ENCODE data around the gene TMIGD1. TPM values are rescaled to one million over a fixed set of nuclear protein-coding genes. Genes with fewer than 3 reads are reported as not detected.
A peak's percentile ranks its signal among the peaks of the same experiment; 100 is the strongest.

The TMIGD1 gene
- total and polyA plus RNA-seq, 2 of the 13 experiments (the other 11 are each of a cell fraction or from before 2014, with no cell fraction given), result not detected

- no peak for TF ChIP-seq FOSL1 (CRISPR knock-in tag; IDR thresholded peaks at IDR 0.05; ENCODE audit: borderline replicate concordance)
- TF ChIP-seq XBP1 (CRISPR knock-in tag; IDR thresholded peaks at IDR 0.05), result no peak
- no peak for TF ChIP-seq ZNF562 (CRISPR knock-in tag; IDR thresholded peaks at IDR 0.05; ENCODE audit: borderline replicate concordance)
- peak; percentile 52; the same call in 1 of the 2 replicates for TF ChIP-seq FOXK1 (CRISPR knock-in tag; IDR thresholded peaks at IDR 0.05; ENCODE audit: borderline replicate concordance, low read depth)
Observed at GRCh38 chr17:30337393-30337999, 3.6 kb upstream of the TMIGD1 start (continued).

GRCh38 chr17:30336369-30337171 lies 2.7 kb upstream of the TMIGD1 start:
- Histone ChIP-seq H3K4me3 (replicated peaks in 1 of 3; ENCODE audit: insufficient read depth in 1 of 3, low read depth in 2 of 3, low read length in 3 of 3) (peak overlapping the region; percentile 44 to 63 (median 53); a peak in 5 of 6 replicates), H4K20me1 (ENCODE audit: insufficient read depth, low read length) (no peaks in the 10 kb centered on the region), H3K4me1 (ENCODE audit: insufficient read depth, low read length) (peaks cover 85% of the 10 kb centered on the region), H2AFZ (ENCODE audit: low read length) (no peak overlapping the region), H3K36me3 (replicated peaks in 1 of 2; ENCODE audit: control insufficient read depth in 1 of 2, insufficient read depth in 2 of 2, low read length in 2 of 2) (no peaks in the 10 kb centered on the region), H3K27me3 (ENCODE audit: control insufficient read depth in 1 of 2, insufficient read depth in 2 of 2, low read length in 2 of 2) (no peaks in the 10 kb centered on the region), H3K9ac (ENCODE audit: insufficient read depth, low read depth, low read length) (peak overlapping the region; percentile 76), H3K79me2 (ENCODE audit: insufficient read depth, low read length) (no peaks in the 10 kb centered on the region), H3K27ac (ENCODE audit: extremely low read length, insufficient read depth, low read length) (peak overlapping the region; percentile 94), H3K9me3 (ENCODE audit: low read length) (no peaks in the 10 kb centered on the region), H3K4me2 (ENCODE audit: low read depth, low read length) (peak overlapping the region; percentile 82)
- in situ Hi-C loops (cut with HindIII; ENCODE audit: extremely low pct_ligation_motif_present, low pct_unique_long_range_greater_than_20kb), result loop anchor here (5.0 kb wide), 1 partner anchor 44 kb away; the partner anchor contains the start of gene BLMH
- DNase-seq (ENCODE audit: low spot score), result peak; percentile 95
- no TSS peak for BruUV-seq (replicated peaks)
- intact Hi-C loops (cut with micrococcal nuclease; ENCODE audit: unreplicated experiment), result loop anchor here (1.0 to 5.0 kb wide), 5 partner anchors 37 to 232 kb away; no protein-coding TSS in a partner anchor
- ATAC-seq, result peak; percentile 76
- CTCF ChIA-PET (ENCODE audit: low intra/inter-chr PET ratio, low total read pairs), result interaction anchor here (0.7 to 2.2 kb wide), 5 partner anchors 38 to 232 kb away, joined by 3 to 15 read pairs (median 12); no protein-coding TSS in a partner anchor
- WGBS (ENCODE audit: low lambda C conversion rate), result under 1% methylated on average over 8 of the region's 8 CpGs
- peak; percentile 90 for FAIRE-seq
- POLR2A ChIA-PET, result interaction anchor here (0.7 to 4.3 kb wide), 12 partner anchors 9 to 232 kb away, joined by 3 to 22 read pairs (median 8); partner anchors contain the start of gene BLMH
- peak; percentile 36; the same call in 1 of the 2 replicates for TF ChIP-seq SIX1 (CRISPR knock-in tag; IDR thresholded peaks at IDR 0.05; ENCODE audit: borderline replicate concordance)
- no peak for TF ChIP-seq KDM4B (CRISPR knock-in tag; IDR thresholded peaks at IDR 0.05)
- no peak for TF ChIP-seq ZNF552 (CRISPR knock-in tag; IDR thresholded peaks at IDR 0.05; ENCODE audit: borderline replicate concordance)
- TF ChIP-seq ZNF331 (CRISPR knock-in tag; IDR thresholded peaks at IDR 0.05), result peak; percentile 48
- no peak for TF ChIP-seq MNT (IDR thresholded peaks at IDR 0.05)
- TF ChIP-seq SCMH1 (CRISPR knock-in tag; IDR thresholded peaks at IDR 0.05; ENCODE audit: borderline replicate concordance), result no peak
- TF ChIP-seq ZNF768 (CRISPR knock-in tag; IDR thresholded peaks at IDR 0.05), result no peak
- TF ChIP-seq FOXO1 (CRISPR knock-in tag; IDR thresholded peaks at IDR 0.05), result no peak; the same call in 1 of the 2 replicates
- no peak for TF ChIP-seq ATF6 (CRISPR knock-in tag; conservative IDR thresholded peaks at IDR 0.05)
- no peak for TF ChIP-seq CEBPZ (IDR thresholded peaks at IDR 0.05; ENCODE audit: low read length)
